Lower lobe of right lung (tissue), 2 donors: ENCODE data around the gene NECTIN1. TPM values are rescaled to one million over a fixed set of nuclear protein-coding genes. Genes with fewer than 3 reads are reported as not detected.

ENCODE experiments used
- ATAC-seq, 2 donors: fragments of 200-7000 bp; cut with Tn5 transposase; one replicate each; pipeline ENCODE4 v1.9.1; 2020 to 2022; ENCODE audit warnings: mild to moderate bottlenecking in 2 of 2, moderate library complexity in 2 of 2
- DNase-seq: peaks from one replicate; pipeline ENCODE4 v3.0.0-alpha.2; 2020
- H3K27ac ChIP-seq: fragments of 200-600 bp; one replicate; pipeline ENCODE4 v1.8.0; 2022
- H3K27me3 ChIP-seq: fragments of 200-600 bp; one replicate; pipeline ENCODE4 v1.8.0; 2022; ENCODE audit warnings: low read depth
- H3K36me3 ChIP-seq: fragments of 200-600 bp; one replicate; pipeline ENCODE4 v1.8.0; 2022; ENCODE audit warnings: mild to moderate bottlenecking
- H3K4me1 ChIP-seq: fragments of 200-600 bp; one replicate; pipeline ENCODE4 v1.8.0; 2022
- H3K4me3 ChIP-seq: fragments of 200-600 bp; one replicate; pipeline ENCODE4 v1.8.0; 2022; ENCODE audit warnings: mild to moderate bottlenecking
- H3K9me3 ChIP-seq: fragments of 200-600 bp; one replicate; pipeline ENCODE4 v1.8.0; 2022
- CTCF ChIP-seq: fragments of 200-600 bp; IDR thresholded peaks from one replicate; pipeline ENCODE4 v1.8.0; 2022; ENCODE audit warnings: antibody characterized with exemption, mild to moderate bottlenecking
- intact Hi-C: fragments of 100-400 bp; cut with DNase I; formaldehyde crosslinking; loops from one replicate; pipeline ENCODE4 v1.11.0; 2022
- total RNA-seq: library from RNA; stranded (reverse); fragmentation: NEBNext Ultra II Directional; extraction: Animal tissue kit (Norgen Biotek cat#: 25700); gene quantifications from one replicate; pipeline ENCODE4 v1.2.1, GENCODE V29; 2021
- donor health status: DM: no; HTN: yes; CAD: no; lungs with severe emphysema.

Gene NECTIN1
- total RNA-seq, 1 donor from 2014 or later, result 9.1 TPM

GRCh38 chr11:119634301-119634700 lies 94.7 kb downstream of the NECTIN1 start:
- no peaks in the 10 kb centered on the region for H3K4me1 ChIP-seq
- TF ChIP-seq CTCF, result no peak
- intact Hi-C loops, result no loop called here
- H3K9me3 ChIP-seq, result no peaks in the 10 kb centered on the region
- H3K4me3 ChIP-seq, result no peak overlapping the region
- H3K27me3 ChIP-seq, result no peaks in the 10 kb centered on the region
- H3K27ac ChIP-seq, result no peak overlapping the region
- DNase-seq (no peak), ATAC-seq (no peak)
- H3K36me3 ChIP-seq, result no peaks in the 10 kb centered on the region

- no peak overlapping the region for H3K27ac ChIP-seq
- H3K27me3 ChIP-seq, result no peaks in the 10 kb centered on the region
- no peaks in the 10 kb centered on the region for H3K36me3 ChIP-seq
- ATAC-seq (no peak), DNase-seq (no peak)
- no peaks in the 10 kb centered on the region for H3K9me3 ChIP-seq
- no peaks in the 10 kb centered on the region for H3K4me1 ChIP-seq
- intact Hi-C loops, result no loop called here
- TF ChIP-seq CTCF, result no peak
- H3K4me3 ChIP-seq, result no peak overlapping the region
Measured at GRCh38 chr11:119629834-119630624, 99.0 kb downstream of the NECTIN1 start.

GRCh38 chr11:119629085-119629484 lies 99.9 kb downstream of the NECTIN1 start:
- Histone ChIP-seq H3K36me3 (no peaks in the 10 kb centered on the region), H3K27me3 (peaks cover 3% of the 10 kb centered on the region), H3K4me3 (no peak overlapping the region), H3K4me1 (no peaks in the 10 kb centered on the region), H3K9me3 (no peaks in the 10 kb centered on the region), H3K27ac (no peak overlapping the region)
- no peak for TF ChIP-seq CTCF
- ATAC-seq (no peak), DNase-seq (no peak)
- intact Hi-C loops, result no loop called here

- Histone ChIP-seq H3K4me3 (no peak overlapping the region), H3K36me3 (no peaks in the 10 kb centered on the region), H3K27me3 (peaks cover 15% of the 10 kb centered on the region), H3K9me3 (no peaks in the 10 kb centered on the region), H3K4me1 (no peaks in the 10 kb centered on the region), H3K27ac (no peak overlapping the region)
- ATAC-seq (no peak), DNase-seq (no peak)
- intact Hi-C loops, result no loop called here
- no peak for TF ChIP-seq CTCF
Measured at GRCh38 chr11:119627286-119627685, 101.7 kb downstream of the NECTIN1 start.

- intact Hi-C loops, result no loop called here
Measured at GRCh38 chr11:119626871-119627270, 102.1 kb downstream of the NECTIN1 start.

More at GRCh38 chr11:119626871-119627270, 102.1 kb downstream of the NECTIN1 start:
- no peak for TF ChIP-seq CTCF
- Histone ChIP-seq H3K9me3 (no peaks in the 10 kb centered on the region), H3K27me3 (peaks cover 15% of the 10 kb centered on the region), H3K4me1 (no peaks in the 10 kb centered on the region), H3K27ac (no peak overlapping the region), H3K4me3 (no peak overlapping the region), H3K36me3 (no peaks in the 10 kb centered on the region)
- ATAC-seq (no peak), DNase-seq (no peak)
